Upper lobe of left lung (tissue), 4 donors: ENCODE results near the gene CALHM5.

ENCODE experiments used
- CTCF ChIP-seq, 6 experiments: fragments of 450-650 bp in 4 of 6; fragments of 200-600 bp in 2 of 6; sonication (generic) in 2 of 6; IDR thresholded peaks; one replicate each; pipeline ENCODE4 v1.5.1; 2016 to 2019; ENCODE audit warnings: antibody characterized with exemption in 6 of 6
- POLR2A ChIP-seq, 4 donors: fragments of 450-650 bp; IDR thresholded peaks; one replicate each; pipeline ENCODE4 v1.5.1; 2016 to 2017; ENCODE audit warnings: antibody characterized with exemption in 4 of 4, mild to moderate bottlenecking in 2 of 4
- POLR2AphosphoS5 ChIP-seq, 2 donors: sonication (generic); formaldehyde crosslinking; IDR thresholded peaks; one replicate each; pipeline ENCODE4 v1.5.1; 2017; ENCODE audit warnings: antibody characterized with exemption in 2 of 2

DNA sequence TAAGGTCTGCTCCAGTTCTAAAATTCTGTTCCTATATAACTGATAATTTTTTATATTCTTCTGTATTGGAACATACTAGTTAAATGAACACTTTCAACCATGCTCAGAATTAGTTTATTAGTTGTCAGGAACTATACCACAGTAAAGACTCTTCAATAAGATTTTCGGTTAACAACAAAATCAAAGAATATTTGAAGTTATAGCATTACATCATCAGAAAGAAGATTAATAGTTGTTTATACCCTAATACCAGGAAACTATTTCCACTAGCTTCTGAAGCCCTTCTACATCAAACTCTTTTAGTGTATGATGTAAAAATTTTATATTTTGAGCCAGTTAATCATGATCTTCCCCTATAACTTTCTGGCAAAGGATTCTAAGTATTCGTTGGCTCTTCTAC is 48.7 kb downstream of the CALHM5 start:
- no peak for TF ChIP-seq CTCF (IDR thresholded peaks at IDR 0.05)
- no peak for TF ChIP-seq POLR2A (IDR thresholded peaks at IDR 0.05)
- TF ChIP-seq POLR2AphosphoS5 (IDR thresholded peaks at IDR 0.05), result no peak
